GM19099 (cell line): ENCODE data around the gene C1orf167.

ENCODE experiments used
- POLR2A ChIP-seq: IDR thresholded peaks from 3 replicates; pipeline ENCODE4 v1.6.1; 2011; ENCODE audit warnings: low read depth; ENCODE audit not compliant: insufficient read length; ENCODE audit errors: extremely low read depth

The C1orf167 gene

DNA sequence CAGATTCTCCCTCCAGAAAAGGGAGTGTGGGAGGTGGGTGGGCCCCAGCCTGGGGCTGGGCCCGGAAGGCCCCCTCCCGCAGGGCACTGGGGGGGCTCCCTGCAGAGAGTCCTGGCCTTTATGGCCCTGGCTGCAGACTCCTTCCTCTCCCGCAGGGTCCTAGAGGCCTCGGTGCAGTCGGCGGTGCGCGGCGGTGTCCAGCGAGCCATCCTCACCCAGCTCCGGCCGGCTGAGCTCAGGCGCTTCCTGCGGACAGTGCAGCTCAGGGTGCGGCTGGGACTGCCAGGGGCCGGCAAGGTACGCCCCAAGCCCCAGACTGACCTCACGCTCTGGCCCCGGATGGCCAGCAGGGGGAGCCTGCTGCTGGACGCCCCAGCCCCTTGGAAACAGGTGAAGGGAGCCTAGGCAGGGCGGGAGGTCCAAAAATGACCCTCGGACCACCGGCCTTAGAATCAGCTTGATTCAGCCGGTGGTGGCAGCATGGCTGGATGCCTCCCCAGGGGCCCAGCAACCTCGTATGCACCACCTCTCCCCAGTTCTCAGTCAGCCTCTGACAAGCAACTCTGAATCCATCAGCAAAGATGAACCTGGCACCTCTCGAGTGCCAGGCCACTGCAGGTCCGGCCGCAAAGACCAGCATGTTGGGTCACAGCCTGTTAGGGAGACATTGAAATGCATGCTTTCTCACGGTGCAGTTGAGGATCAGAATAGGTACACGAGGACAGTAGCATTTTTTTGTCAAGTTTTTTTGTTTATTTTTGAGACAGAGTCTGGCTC lies 23.2 kb downstream of the C1orf167 start:
- TF ChIP-seq POLR2A = no peak

GRCh38 chr1:11786168-11786567 lies 24.2 kb downstream of the C1orf167 start:
- TF ChIP-seq POLR2A = no peak

- TF ChIP-seq POLR2A = no peak
These were observed 25.3 kb downstream of the C1orf167 start for GRCh38 chr1:11787251-11787803.

GRCh38 chr1:11787804-11788436 lies 25.9 kb downstream of the C1orf167 start:
- TF ChIP-seq POLR2A = no peak

GRCh38 chr1:11788549-11789053 lies 26.6 kb downstream of the C1orf167 start:
- TF ChIP-seq POLR2A = no peak

GRCh38 chr1:11789126-11790067 lies 27.4 kb downstream of the C1orf167 start:
- TF ChIP-seq POLR2A = no peak

DNA sequence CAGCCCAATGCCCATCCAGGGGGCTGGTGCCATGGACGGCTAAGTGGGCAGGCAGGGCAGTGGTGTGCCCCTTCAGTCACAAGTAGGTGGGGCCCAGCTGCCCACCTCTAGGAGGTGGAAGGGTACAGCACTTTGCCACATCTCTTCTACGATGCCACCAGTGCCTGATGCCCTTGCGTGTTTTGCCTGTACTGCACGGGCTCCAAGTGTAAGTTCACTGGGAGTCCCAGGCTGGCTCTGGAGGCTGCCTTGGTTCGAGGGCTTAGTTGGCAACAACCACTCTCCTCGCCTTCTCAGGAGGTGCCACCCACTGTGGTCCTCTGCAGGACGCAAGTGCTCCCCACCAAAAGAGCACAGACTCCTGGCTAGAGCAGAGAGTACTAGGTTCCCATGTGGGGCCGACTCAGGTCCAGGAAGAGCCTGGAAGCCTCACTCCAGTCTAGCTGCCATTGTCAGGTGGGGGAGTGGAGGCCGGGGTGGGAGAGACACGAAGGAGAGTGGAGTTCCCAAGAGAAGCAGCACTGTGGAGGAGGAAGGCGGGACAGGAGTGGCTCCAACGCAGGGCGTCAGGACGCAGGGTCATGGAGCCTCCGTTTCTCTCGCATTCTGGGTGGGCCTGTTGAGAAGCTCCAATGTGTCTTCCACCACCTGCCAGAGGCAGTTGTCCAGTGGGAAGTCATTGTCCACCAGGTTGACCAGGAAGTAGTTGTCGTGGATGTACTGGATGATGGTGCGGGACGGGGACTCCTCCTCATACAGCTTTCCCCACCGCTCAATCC lies 28.3 kb downstream of the C1orf167 start:
- no peak for TF ChIP-seq POLR2A

GRCh38 chr1:11790880-11791715 lies 29.1 kb downstream of the C1orf167 start:
- no peak for TF ChIP-seq POLR2A

DNA sequence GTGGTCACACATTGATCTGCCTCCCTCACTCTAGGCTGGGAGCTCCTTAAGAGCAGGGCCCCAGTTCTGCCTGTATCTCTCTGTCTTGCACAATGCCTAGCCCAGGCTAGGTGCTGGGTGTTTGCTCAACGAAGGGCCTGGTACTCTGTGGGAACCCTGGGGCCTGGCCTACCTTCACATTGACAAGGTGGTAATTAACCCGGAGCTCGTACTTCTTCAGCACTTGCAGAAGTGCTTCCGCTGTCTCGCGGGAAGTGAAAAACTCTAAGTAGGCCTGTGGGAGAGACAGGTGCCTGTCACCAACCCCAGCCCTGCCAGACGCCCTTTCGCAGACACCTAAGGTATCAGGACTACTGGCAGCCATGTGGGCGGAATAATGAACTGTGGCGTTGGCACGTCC lies 30.1 kb downstream of the C1orf167 start:
- no peak for TF ChIP-seq POLR2A

DNA sequence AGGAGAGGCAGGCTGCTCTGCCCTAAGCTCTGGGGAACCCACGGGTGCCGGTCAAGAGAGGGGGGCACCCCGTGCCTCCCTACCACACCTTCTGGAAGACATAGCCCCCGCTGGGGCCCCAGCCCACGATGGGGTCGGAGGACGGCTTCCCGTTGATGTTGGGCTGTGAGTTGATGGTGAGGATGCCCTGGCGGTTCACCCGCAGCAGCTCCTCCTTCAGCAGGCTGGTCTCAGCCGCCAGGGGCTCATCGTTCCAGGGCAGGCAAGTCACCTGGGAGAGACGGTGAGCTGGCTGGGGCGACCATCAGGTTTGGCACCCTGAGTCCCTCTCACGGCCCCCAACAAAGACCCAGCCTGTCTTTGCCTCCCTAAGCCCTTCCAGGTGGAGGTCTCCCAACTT lies 31.8 kb downstream of the C1orf167 start:
- no peak for TF ChIP-seq POLR2A

GRCh38 chr1:11794446-11795237 lies 32.6 kb downstream of the C1orf167 start:
- TF ChIP-seq POLR2A = no peak

DNA sequence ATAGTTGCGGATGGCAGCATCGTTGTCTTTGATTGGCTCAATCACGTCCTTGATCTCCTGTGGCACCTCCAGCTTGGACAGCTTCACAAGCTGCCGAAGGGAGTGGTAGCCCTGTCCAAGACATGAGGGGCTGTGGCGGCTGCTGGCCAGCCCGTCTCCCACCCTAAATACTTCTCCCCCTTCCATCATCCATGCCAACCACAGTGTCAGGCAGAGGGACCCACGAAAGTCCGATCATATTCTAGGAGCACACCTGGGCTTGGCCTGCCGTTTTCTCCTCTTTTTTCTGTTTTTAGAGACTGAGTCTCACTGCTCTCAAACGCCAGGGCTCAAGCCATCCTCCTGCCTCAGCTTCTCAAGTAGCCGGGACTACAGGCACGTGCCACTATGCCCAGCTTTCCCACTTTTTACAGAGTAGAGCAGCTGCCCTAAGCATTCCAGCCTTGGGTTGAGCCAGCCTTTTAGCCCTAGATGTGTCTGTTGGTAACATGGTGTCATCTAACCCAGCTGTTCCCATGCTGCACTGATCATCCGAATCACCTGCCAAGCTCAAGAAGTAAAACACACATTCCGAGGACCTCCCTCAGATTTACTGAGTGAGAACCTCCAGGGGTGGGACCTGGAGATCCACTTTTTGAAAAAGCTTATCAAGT lies 33.4 kb downstream of the C1orf167 start:
- no peak for TF ChIP-seq POLR2A
